ENCODE results near the gene CDCA5.
A peak's percentile ranks its signal among the peaks of the same experiment; 100 is the strongest.
"Not testable (repeated sequence)": the region's sequence is repeated elsewhere in the genome, so short reads cannot be mapped to it uniquely, and the experiment has no call there.

Gene CDCA5

GRCh38 chr11:65124480-65125196 lies 40.8 kb upstream of the CDCA5 start:
- TF ChIP-seq, protein P1, sequence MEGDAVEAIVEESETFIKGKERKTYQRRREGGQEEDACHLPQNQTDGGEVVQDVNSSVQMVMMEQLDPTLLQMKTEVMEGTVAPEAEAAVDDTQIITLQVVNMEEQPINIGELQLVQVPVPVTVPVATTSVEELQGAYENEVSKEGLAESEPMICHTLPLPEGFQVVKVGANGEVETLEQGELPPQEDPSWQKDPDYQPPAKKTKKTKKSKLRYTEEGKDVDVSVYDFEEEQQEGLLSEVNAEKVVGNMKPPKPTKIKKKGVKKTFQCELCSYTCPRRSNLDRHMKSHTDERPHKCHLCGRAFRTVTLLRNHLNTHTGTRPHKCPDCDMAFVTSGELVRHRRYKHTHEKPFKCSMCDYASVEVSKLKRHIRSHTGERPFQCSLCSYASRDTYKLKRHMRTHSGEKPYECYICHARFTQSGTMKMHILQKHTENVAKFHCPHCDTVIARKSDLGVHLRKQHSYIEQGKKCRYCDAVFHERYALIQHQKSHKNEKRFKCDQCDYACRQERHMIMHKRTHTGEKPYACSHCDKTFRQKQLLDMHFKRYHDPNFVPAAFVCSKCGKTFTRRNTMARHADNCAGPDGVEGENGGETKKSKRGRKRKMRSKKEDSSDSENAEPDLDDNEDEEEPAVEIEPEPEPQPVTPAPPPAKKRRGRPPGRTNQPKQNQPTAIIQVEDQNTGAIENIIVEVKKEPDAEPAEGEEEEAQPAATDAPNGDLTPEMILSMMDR (IDR thresholded peaks at IDR 0.05; ENCODE audit: low read length, missing control alignments), result no peak
- H3K4me3 ChIP-seq (replicated peaks; ENCODE audit: low read depth, low read length), result no peak overlapping the region
- DNase-seq (ENCODE audit: low read depth), result no peak

DNA sequence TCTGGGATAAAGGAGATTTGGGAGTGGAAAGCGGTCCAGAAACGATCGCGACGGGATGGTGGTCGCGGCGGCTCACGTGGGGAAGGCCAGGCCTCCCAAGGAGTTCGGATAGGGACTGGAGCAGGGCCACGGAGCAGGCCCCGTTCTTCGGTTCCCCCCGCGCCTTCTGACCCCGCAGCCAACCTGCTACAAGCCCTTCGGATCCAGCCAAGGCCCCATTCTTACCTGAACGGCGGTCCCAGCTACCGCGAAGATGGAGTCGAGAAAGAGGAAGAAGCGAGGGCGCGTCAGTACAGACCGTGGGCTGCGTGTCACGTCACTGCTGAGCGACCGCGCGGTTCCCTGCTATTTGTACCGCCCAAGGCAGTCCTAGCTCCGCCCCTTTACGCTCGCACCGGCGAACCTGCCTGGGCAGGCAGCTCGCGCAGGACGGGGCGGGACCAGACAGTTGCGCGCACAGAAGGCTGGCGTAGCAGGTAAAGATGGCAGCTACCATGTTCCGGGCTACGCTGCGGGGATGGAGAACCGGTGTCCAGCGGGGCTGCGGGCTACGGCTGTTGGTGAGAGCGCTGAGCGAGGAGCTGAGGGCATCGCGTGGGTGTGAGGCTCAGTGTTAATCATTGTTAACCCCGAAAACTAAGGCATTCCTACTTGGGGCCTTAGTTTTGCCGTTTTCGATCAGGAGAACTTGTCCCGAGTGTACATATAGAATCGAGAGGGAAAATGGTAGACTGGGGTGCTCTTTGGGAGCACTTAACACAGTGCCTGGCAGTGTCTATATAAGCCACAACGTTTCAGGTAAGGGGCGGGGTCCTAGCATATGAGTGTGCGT lies 38.2 kb upstream of the CDCA5 start, which contains the start of the genes FAU and MRPL49:
TSS of gene FAU (minus strand) at position 270 of the 832 bp plus-strand sequence. CDS start 321 bp downstream, outside the sequence.
TSS of gene MRPL49 (plus strand) at position 457 of the 832 bp plus-strand sequence. CDS start at position 483, 26 bp downstream.
- peak within 1 kb of the TSS; percentile 84 for H3K4me3 ChIP-seq (replicated peaks; ENCODE audit: low read depth, low read length)
- TF ChIP-seq, protein P1 (IDR thresholded peaks at IDR 0.05; ENCODE audit: low read length, missing control alignments), result no peak
- peak; percentile 98 for DNase-seq (ENCODE audit: low read depth)

DNA sequence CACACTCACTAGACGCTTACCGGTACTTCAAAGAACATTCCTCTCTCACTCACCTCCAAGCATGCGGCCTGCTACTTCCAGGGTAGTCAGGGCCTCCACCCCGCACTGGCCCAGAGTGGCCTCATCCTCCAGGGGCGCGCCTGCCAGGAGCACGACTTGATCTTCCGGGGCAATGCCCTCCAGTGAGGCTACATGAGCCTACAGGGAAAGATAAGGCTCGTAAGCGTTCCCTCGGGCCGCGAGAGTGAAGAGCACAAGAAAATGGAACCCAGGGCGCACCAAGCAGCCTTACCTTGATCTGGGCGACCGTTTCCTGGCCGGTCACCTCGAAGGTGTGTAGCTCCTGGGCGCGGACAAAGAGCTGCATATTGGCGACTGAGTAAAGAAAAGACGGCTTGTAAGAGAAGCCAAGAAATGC lies 37.6 kb upstream of the CDCA5 start:
- TF ChIP-seq, protein P1 (IDR thresholded peaks at IDR 0.05; ENCODE audit: low read length, missing control alignments), result no peak
- no peak for DNase-seq (ENCODE audit: low read depth)
- H3K4me3 ChIP-seq (replicated peaks; ENCODE audit: low read depth, low read length), result peak overlapping the region; percentile 84

DNA sequence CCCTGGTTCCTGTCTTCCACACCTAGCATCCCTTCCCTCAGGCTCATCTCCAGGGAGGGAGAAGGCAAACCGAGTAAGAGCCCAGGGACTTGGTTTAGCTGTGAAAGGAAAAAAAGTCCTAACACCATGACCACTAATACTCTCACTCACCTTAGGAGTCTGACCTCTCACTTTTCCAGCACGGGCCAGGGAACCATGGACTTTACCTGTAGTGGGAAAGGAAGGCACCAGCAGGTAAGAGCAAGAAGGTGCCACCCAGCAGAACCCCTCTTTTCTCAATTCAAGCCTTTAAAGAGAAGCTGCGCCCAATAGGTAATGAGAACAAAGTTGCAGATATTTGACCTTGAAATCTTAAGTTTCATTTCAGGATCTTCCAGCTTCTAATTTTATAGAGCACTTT lies 37.0 kb upstream of the CDCA5 start:
- TF ChIP-seq, protein P1 (IDR thresholded peaks at IDR 0.05; ENCODE audit: low read length, missing control alignments), result no peak
- DNase-seq (ENCODE audit: low read depth), result no peak
- peak overlapping the region; percentile 84 for H3K4me3 ChIP-seq (replicated peaks; ENCODE audit: low read depth, low read length)

- no peak overlapping the region for H3K4me3 ChIP-seq (replicated peaks; ENCODE audit: low read depth, low read length)
- TF ChIP-seq, protein P1 (IDR thresholded peaks at IDR 0.05; ENCODE audit: low read length, missing control alignments), result no peak
- no peak for DNase-seq (ENCODE audit: low read depth)
These were observed 35.8 kb upstream of the CDCA5 start for GRCh38 chr11:65119670-65119995.

DNA sequence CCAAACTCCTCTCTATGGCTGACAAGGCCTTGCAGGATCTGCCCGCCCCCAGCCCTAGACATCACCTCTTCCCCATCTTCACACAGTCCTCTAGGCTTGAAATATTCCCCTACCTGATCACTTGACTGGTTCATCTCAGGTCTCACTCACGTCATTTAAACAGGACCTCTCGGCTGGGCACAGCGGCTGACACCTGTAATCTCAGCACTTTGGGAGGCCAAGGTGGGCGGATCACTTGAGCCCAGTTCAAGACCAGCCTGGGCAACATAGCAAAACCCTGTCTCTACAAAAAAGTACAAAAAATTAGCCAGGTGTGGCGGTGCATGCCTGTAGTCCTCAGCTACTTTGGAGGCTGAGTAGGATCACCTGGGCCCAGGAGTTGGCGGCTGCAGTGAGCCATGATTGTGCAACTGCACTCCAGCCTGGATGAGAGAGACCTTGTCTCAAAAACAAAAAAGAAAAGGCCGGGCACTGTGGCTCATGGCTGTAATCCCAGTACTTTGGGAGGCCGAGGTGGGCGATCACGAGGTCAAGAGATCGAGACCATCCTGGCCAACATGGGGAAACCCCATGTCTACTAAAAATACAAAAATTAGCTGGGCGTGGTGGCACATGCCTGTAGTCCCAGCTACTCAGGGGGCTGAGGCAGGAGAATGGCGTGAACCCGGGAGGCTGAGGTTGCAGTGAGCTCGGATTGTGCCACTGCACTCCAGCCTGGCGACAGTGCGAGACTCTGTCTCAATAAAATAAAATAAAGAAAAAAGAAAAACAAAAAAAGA lies 35.2 kb upstream of the CDCA5 start:
- H3K4me3 ChIP-seq (replicated peaks; ENCODE audit: low read depth, low read length); DNase-seq (ENCODE audit: low read depth): not testable (repeated sequence)

All from fibroblast of pulmonary artery (primary cell).